Activated naive CD4-positive, alpha-beta T cell treated with anti-CD3 and anti-CD28 coated beads, Interleukin-2, amount 50 U/mL, for 16 hours (primary cell): ENCODE data around the gene ANK3.

Source experiments
- DNase-seq: peaks from one replicate; pipeline ENCODE4 v3.0.0-alpha.2; 2020

The ANK3 gene

GRCh38 chr10:60167050-60167449, 222.6 kb downstream of the ANK3 start:
- DNase-seq, result no peak

- DNase-seq, result no peak
These were observed 225.9 kb downstream of the ANK3 start for GRCh38 chr10:60163786-60164185.

GRCh38 chr10:60162631-60163030, 227.0 kb downstream of the ANK3 start:
- DNase-seq, result no peak

GRCh38 chr10:60155943-60156683, 233.6 kb downstream of the ANK3 start:
- DNase-seq, result no peak

GRCh38 chr10:60155099-60155877, 234.4 kb downstream of the ANK3 start:
- DNase-seq, result no peak

- DNase-seq, result no peak
These were observed 240.7 kb downstream of the ANK3 start for GRCh38 chr10:60149003-60149402.

- no peak for DNase-seq
These were observed 241.3 kb downstream of the ANK3 start for GRCh38 chr10:60148266-60148840.

GRCh38 chr10:60147576-60148265, 242.0 kb downstream of the ANK3 start:
- DNase-seq, result no peak

- DNase-seq, result no peak
These were observed 242.7 kb downstream of the ANK3 start for GRCh38 chr10:60147025-60147424.

- DNase-seq, result no peak
These were observed 245.6 kb downstream of the ANK3 start for GRCh38 chr10:60144099-60144498.

GRCh38 chr10:60142736-60143135, 246.9 kb downstream of the ANK3 start:
- DNase-seq, result no peak

- no peak for DNase-seq
These were observed 247.6 kb downstream of the ANK3 start for GRCh38 chr10:60141896-60142559.

GRCh38 chr10:60140651-60141632, 248.7 kb downstream of the ANK3 start:
- no peak for DNase-seq

GRCh38 chr10:60139798-60140566, 249.7 kb downstream of the ANK3 start:
- no peak for DNase-seq

GRCh38 chr10:60139290-60139689, 250.4 kb downstream of the ANK3 start:
- DNase-seq, result no peak

- no peak for DNase-seq
These were observed 250.8 kb downstream of the ANK3 start for GRCh38 chr10:60138842-60139241.

GRCh38 chr10:60138026-60138425, 251.6 kb downstream of the ANK3 start:
- DNase-seq, result no peak

- DNase-seq, result no peak
These were observed 252.2 kb downstream of the ANK3 start for GRCh38 chr10:60137292-60137992.

- DNase-seq, result no peak
These were observed 254.7 kb downstream of the ANK3 start for GRCh38 chr10:60135020-60135419.

- DNase-seq, result no peak
These were observed 255.1 kb downstream of the ANK3 start for GRCh38 chr10:60134548-60134947.
